MCF 10A (cell line): ENCODE measurements around the gene TUB. TPM values are rescaled to one million over a fixed set of nuclear protein-coding genes. Genes with fewer than 3 reads are reported as not detected.

ENCODE experiments used
- BruUV-seq: library from RNA; stranded (reverse); fragments of 400-500 nt; replicated peaks from 2 replicates; lab custom pipeline; 2021; lab: Mats Ljungman, UMichigan
- CTCF ChIA-PET: fragments of 300-600 bp; sonication (Branson Sonifier 250); formaldehyde crosslinking; extraction: SDS; loops from one replicate; lab custom pipeline; 2021; ENCODE audit warnings: antibody characterized with exemption, inconsistent platforms; lab: Yijun Ruan, JAX
- POLR2A ChIA-PET: fragments of 300-600, 350-650 bp; sonication (Branson Sonifier 250); formaldehyde crosslinking; extraction: SDS; loops from one replicate; lab custom pipeline; 2020; ENCODE audit warnings: antibody characterized with exemption, inconsistent platforms; lab: Yijun Ruan, JAX
- DNase-seq: peaks from one replicate; pipeline ENCODE4 v3.0.0-alpha.2; 2018; ENCODE audit not compliant: unreplicated experiment
- H3K27ac Mint-ChIP-seq: one replicate; pipeline ENCODE4 v1.8.0; 2022; ENCODE audit warnings: mild to moderate bottlenecking, low read depth, mixed read lengths; ENCODE audit not compliant: unreplicated experiment
- H3K27me3 Mint-ChIP-seq: one replicate; pipeline ENCODE4 v1.8.0; 2022; ENCODE audit warnings: mixed read lengths; ENCODE audit not compliant: insufficient read depth, unreplicated experiment
- H3K36me3 Mint-ChIP-seq: one replicate; pipeline ENCODE4 v1.8.0; 2022; ENCODE audit warnings: mild to moderate bottlenecking, moderate library complexity, mixed read lengths; ENCODE audit not compliant: insufficient read depth, unreplicated experiment
- H3K4me1 Mint-ChIP-seq: one replicate; pipeline ENCODE4 v1.8.0; 2022; ENCODE audit warnings: mixed read lengths; ENCODE audit not compliant: insufficient read depth, unreplicated experiment
- H3K4me3 Mint-ChIP-seq: one replicate; pipeline ENCODE4 v1.8.0; 2022; ENCODE audit warnings: mild to moderate bottlenecking, moderate library complexity, mixed read lengths; ENCODE audit not compliant: unreplicated experiment
- H3K9me3 Mint-ChIP-seq: one replicate; pipeline ENCODE4 v1.8.0; 2022; ENCODE audit warnings: mixed read lengths; ENCODE audit not compliant: unreplicated experiment
- intact Hi-C: fragments of 100-400 bp; cut with micrococcal nuclease; formaldehyde crosslinking; loops from 2 replicates; pipeline ENCODE4 v1.14.1; 2022
- total RNA-seq: library from RNA; stranded (reverse); gene quantifications from 2 replicates; pipeline ENCODE4 v1.2.3, GENCODE V29; 2022
- TF ChIP-seq, protein P1 (sequence below): fragments of 200-600 bp; IDR thresholded peaks from one replicate; pipeline ENCODE4 v1.8.0; 2022; ENCODE audit warnings: antibody characterized with exemption, mild to moderate bottlenecking; ENCODE audit not compliant: unreplicated experiment

TUB gene
- total RNA-seq, 1 experiment from 2014 or later, result 1.4 TPM

DNA sequence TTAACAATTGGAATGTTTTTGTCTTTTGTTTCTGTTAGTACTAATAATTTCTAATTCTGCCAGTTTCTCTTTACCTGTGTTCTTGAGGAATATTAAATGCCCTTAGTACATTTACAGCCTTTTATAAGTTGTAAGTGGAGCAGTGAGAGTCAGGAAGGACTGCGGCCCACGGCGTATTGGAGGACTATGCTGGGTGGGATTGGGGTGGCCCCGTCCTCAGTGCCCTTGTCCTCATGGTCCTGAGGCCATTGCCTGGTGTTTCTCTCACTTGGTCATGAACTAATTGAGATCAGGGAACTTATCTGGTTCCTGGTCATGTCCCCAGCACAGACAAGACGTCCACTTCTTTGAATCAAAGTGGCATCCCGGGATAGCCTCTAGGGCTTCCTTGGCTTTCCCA, 3.3 kb downstream of the TUB start:
- Mint-ChIP-seq H3K27ac (no peak overlapping the region), H3K27me3 (peaks cover 10% of the 10 kb centered on the region), H3K4me3 (no peak overlapping the region), H3K9me3 (no peaks in the 10 kb centered on the region), H3K4me1 (no peaks in the 10 kb centered on the region), H3K36me3 (no peaks in the 10 kb centered on the region)
- BruUV-seq, result no TSS peak
- no peak for DNase-seq
- CTCF ChIA-PET, result interaction anchor here (0.6 to 4.8 kb wide), 3 partner anchors 10 to 78 kb away, joined by 4 to 28 read pairs (median 15); no protein-coding TSS in a partner anchor
- TF ChIP-seq, protein P1, sequence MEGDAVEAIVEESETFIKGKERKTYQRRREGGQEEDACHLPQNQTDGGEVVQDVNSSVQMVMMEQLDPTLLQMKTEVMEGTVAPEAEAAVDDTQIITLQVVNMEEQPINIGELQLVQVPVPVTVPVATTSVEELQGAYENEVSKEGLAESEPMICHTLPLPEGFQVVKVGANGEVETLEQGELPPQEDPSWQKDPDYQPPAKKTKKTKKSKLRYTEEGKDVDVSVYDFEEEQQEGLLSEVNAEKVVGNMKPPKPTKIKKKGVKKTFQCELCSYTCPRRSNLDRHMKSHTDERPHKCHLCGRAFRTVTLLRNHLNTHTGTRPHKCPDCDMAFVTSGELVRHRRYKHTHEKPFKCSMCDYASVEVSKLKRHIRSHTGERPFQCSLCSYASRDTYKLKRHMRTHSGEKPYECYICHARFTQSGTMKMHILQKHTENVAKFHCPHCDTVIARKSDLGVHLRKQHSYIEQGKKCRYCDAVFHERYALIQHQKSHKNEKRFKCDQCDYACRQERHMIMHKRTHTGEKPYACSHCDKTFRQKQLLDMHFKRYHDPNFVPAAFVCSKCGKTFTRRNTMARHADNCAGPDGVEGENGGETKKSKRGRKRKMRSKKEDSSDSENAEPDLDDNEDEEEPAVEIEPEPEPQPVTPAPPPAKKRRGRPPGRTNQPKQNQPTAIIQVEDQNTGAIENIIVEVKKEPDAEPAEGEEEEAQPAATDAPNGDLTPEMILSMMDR, result no peak
- intact Hi-C loops, result no loop called here
- POLR2A ChIA-PET, result no interaction called here

DNA sequence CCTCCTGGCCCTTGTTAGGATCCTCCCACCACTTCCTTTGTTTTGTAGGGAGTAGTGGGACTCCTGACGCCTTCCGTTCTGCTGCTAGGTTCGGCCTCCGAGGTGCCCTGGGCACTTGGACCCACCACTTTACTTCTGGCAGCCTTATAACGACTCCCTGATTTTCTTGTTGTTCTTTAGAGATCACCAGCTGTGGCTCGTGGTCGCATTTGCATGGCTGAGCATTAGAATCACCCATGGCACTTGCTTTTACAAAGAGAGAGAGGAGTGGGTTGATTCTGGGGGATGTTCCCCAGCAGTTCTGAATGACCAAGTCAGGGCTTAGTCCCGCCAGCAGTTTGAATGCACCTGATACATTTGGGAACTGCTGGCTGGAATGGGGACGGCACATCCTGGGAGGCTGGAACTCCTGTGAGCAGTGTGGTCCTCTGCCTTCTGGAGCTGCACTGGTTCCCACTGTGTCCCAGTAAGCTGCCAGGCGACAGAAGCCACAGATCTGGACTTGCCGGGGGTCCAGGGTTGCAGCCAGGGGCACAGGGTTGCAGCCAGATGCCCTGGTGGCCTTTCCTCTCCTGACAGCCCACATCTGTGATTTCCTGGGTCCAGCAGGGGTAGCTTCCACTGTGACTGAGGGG, 4.1 kb downstream of the TUB start:
- BruUV-seq, result no TSS peak
- CTCF ChIA-PET, result interaction anchor here (0.5 to 21.2 kb wide), 4 partner anchors 10 to 1280 kb away, joined by 3 to 786 read pairs (median 26); no protein-coding TSS in a partner anchor

DNA sequence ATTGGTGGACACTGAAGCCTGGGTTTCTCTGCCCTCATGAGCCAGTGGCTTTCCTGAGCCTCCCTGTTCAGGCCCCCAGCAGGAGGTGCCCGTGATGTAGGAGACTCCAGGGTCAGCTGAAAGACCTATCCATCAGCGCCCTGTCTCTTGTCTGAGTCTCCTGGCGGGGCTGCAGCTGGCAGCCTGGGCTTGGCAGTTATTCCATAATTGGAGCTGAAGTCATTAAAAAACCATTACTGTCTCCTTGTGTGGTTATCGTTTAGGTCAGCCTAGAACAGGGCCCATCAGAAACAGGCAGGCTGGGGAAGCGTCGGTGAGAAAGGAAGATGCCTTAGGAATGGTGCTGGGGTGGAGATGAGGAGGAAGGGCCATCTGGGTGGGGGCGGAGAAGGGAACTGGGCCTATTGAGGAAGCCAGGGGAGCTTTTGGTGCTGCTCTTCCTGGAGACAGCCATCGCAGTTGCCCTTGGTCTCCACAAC, 5.0 kb downstream of the TUB start:
- Mint-ChIP-seq H3K27ac (no peak overlapping the region), H3K36me3 (no peaks in the 10 kb centered on the region), H3K4me1 (no peaks in the 10 kb centered on the region), H3K9me3 (no peaks in the 10 kb centered on the region), H3K4me3 (no peak overlapping the region), H3K27me3 (peaks cover 10% of the 10 kb centered on the region)
- ChIA-PET POLR2A (no interaction called here), CTCF (interaction anchor here (3.5 to 21.2 kb wide), 6 partner anchors 9 to 81 kb away, joined by 24 to 786 read pairs (median 90); no protein-coding TSS in a partner anchor)
- DNase-seq, result no peak
- TF ChIP-seq, protein P1, result no peak
- BruUV-seq, result no TSS peak
- intact Hi-C loops, result no loop called here

More for the DNA sequence above, 4.1 kb downstream of the TUB start:
- H3K9me3 Mint-ChIP-seq, result no peaks in the 10 kb centered on the region
- no peaks in the 10 kb centered on the region for H3K36me3 Mint-ChIP-seq
- no peak overlapping the region for H3K4me3 Mint-ChIP-seq
- H3K4me1 Mint-ChIP-seq, result no peaks in the 10 kb centered on the region
- H3K27me3 Mint-ChIP-seq, result peaks cover 10% of the 10 kb centered on the region
- TF ChIP-seq, protein P1, result no peak
- intact Hi-C loops, result no loop called here
- POLR2A ChIA-PET, result no interaction called here
- H3K27ac Mint-ChIP-seq, result no peak overlapping the region
- no peak for DNase-seq

DNA sequence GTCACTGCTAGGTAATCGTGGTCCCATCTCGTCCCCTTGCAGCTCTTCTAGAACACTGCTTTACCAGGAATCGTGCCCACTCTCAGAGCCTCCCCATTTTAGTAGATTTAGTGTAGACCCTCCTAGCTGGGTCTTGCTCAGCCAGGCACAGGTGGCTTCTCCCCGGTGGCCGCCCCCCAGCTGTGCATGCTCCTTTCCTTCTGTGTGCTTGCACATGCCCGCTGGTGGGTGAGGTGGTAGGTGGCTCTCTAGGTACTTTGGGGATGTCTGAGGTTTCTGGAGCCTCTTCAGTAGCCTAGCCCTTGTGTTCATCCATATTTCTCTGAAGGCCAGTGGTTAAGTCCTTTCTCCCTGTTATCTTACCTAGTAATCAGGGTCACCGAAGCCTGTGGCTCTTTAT, 5.6 kb downstream of the TUB start:
- no peaks in the 10 kb centered on the region for H3K4me1 Mint-ChIP-seq
- TF ChIP-seq, protein P1, result no peak
- CTCF ChIA-PET, result interaction anchor here (0.6 to 21.2 kb wide), 7 partner anchors 9 to 574 kb away, joined by 3 to 786 read pairs (median 64); no protein-coding TSS in a partner anchor
- no peak overlapping the region for H3K4me3 Mint-ChIP-seq
- no peaks in the 10 kb centered on the region for H3K9me3 Mint-ChIP-seq
- no TSS peak for BruUV-seq
- intact Hi-C loops, result no loop called here
- DNase-seq, result no peak
- no peaks in the 10 kb centered on the region for H3K36me3 Mint-ChIP-seq
- H3K27me3 Mint-ChIP-seq, result peaks cover 10% of the 10 kb centered on the region
- POLR2A ChIA-PET, result no interaction called here
- no peak overlapping the region for H3K27ac Mint-ChIP-seq
